Right lobe of liver (tissue), 4 donors: ENCODE data around the gene SLC13A3.

Experiments used
- CTCF ChIP-seq, 4 donors: fragments of 200-600 bp in 3 of 4; fragments of 450-650 bp in 1 of 4; IDR thresholded peaks; one replicate each; pipeline versions ENCODE4 v1.5.1 to v1.8.0; 2016 to 2022; ENCODE audit warnings: antibody characterized with exemption in 4 of 4, mild to moderate bottlenecking in 2 of 4
- POLR2A ChIP-seq: fragments of 450-650 bp; IDR thresholded peaks from one replicate; pipeline ENCODE4 v1.6.1; 2017; ENCODE audit warnings: antibody characterized with exemption, mild to moderate bottlenecking
- donor health status: DM: no; HTN: no; CAD: no.
- donor health status: DM: no; HTN: no; CAD: no.
- donor health status: DM: no; HTN: yes; CAD: no.

DNA sequence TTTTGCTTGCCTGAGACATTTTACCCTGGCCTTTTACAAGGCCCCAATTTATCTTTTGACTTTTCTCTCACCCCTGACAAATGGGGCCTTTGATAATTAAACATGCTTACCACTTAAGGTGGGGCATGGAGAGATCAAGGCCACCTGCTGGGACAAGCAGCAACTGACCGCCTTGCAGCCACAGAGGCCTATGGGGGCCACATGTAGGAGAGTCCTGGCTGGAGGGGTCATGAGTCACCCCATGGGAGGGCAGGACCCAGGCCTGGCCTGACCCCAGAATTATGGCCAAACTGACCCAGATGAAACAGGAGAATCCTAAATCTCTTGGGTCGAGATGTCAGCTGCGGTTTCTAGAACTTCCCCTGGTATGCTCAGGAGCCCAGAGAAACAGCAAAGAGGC, 92.3 kb downstream of the SLC13A3 start:
- no peak for TF ChIP-seq CTCF (IDR thresholded peaks at IDR 0.05)
- TF ChIP-seq POLR2A, result no peak
